HEK293 (cell line): ENCODE data around the gene ZNF865.

Experiments used
- CTCF ChIA-PET: fragments of 350-600 bp; formaldehyde crosslinking; extraction: SDS; loops from one replicate; lab custom pipeline; 2021; ENCODE audit warnings: antibody characterized with exemption; lab: Yijun Ruan, JAX
- POLR2A ChIA-PET: fragments of 300-600 bp; formaldehyde crosslinking; extraction: SDS; loops from one replicate; lab custom pipeline; 2020; ENCODE audit warnings: antibody characterized with exemption, inconsistent platforms; lab: Yijun Ruan, JAX
- H3K27ac ChIP-seq: fragments of 200-500 bp; sonication (Bioruptor generic); 2 replicates; pipeline ENCODE4 v1.5.1; 2014; ENCODE audit warnings: low read depth, low read length, control low read depth, inconsistent platforms; ENCODE audit errors: extremely low read depth
- H3K36me3 ChIP-seq, 2 experiments: fragments of 200-500 bp in 1 of 2; sonication (Bioruptor generic) in 1 of 2; 1 replicate in 1 of 2; 2 replicates in 1 of 2; pipeline ENCODE4 v1.5.1; 2014 to 2017; ENCODE audit warnings: inconsistent platforms in 2 of 2, low read length in 2 of 2; ENCODE audit not compliant: control insufficient read depth in 2 of 2, insufficient read depth in 1 of 2
- H3K4me1 ChIP-seq: fragments of 200-500 bp; sonication (Bioruptor generic); 2 replicates; pipeline ENCODE4 v1.5.1; 2014; ENCODE audit warnings: mild to moderate bottlenecking, low read length, inconsistent platforms; ENCODE audit not compliant: control insufficient read depth, insufficient read depth
- H3K4me3 ChIP-seq: 2 replicates; pipeline ENCODE4 v1.5.1; 2011; ENCODE audit warnings: low read depth, mild to moderate bottlenecking, control low read depth, low read length, moderate library complexity
- H3K9me3 ChIP-seq: fragments of 200-500 bp; sonication (Bioruptor generic); 2 replicates; pipeline ENCODE4 v1.5.1; 2014; ENCODE audit warnings: low read depth, low read length, inconsistent platforms; ENCODE audit not compliant: control insufficient read depth, insufficient read depth
- EGR2 ChIP-seq: fragments of 450-650 bp; formaldehyde crosslinking; IDR thresholded peaks from 2 replicates; pipeline ENCODE4 v1.5.1; 2016; ENCODE audit warnings: low read depth, missing biosample characterization, missing genetic modification characterization
- HOXC10 ChIP-seq: sonication (generic); formaldehyde crosslinking; IDR thresholded peaks from 2 replicates; pipeline ENCODE4 v1.8.1; 2023; ENCODE audit warnings: mild to moderate bottlenecking, missing genetic modification reagents
- PRDM2 ChIP-seq: fragments of 450-650 bp; formaldehyde crosslinking; IDR thresholded peaks from 2 replicates; pipeline ENCODE4 v1.5.1; 2016; ENCODE audit warnings: missing biosample characterization, missing genetic modification characterization, borderline replicate concordance
- RBAK ChIP-seq: fragments of 450-650 bp; formaldehyde crosslinking; IDR thresholded peaks from 2 replicates; pipeline ENCODE4 v1.5.1; 2016; ENCODE audit warnings: missing biosample characterization, missing genetic modification characterization
- ZFP41 ChIP-seq: fragments of 450-650 bp; formaldehyde crosslinking; IDR thresholded peaks from 2 replicates; pipeline ENCODE4 v1.5.1; 2016; ENCODE audit warnings: missing biosample characterization, missing genetic modification characterization, borderline replicate concordance
- ZNF114 ChIP-seq: fragments of 450-650 bp; formaldehyde crosslinking; IDR thresholded peaks from 2 replicates; pipeline ENCODE4 v1.5.0; 2017; ENCODE audit warnings: missing biosample characterization, missing genetic modification characterization
- ZNF24 ChIP-seq: fragments of 450-650 bp; formaldehyde crosslinking; IDR thresholded peaks from 2 replicates; pipeline ENCODE4 v1.5.1; 2016; ENCODE audit warnings: missing biosample characterization, missing genetic modification characterization
- ZNF449 ChIP-seq: fragments of 450-650 bp; formaldehyde crosslinking; IDR thresholded peaks from 2 replicates; pipeline ENCODE4 v1.5.1; 2017; ENCODE audit warnings: missing biosample characterization, mild to moderate bottlenecking, missing genetic modification characterization, moderate library complexity
- ZNF513 ChIP-seq: fragments of 450-650 bp; IDR thresholded peaks from 2 replicates; pipeline ENCODE4 v1.5.1; 2018; ENCODE audit warnings: missing biosample characterization, missing genetic modification characterization
- ZNF518A ChIP-seq: fragments of 450-650 bp; formaldehyde crosslinking; conservative IDR thresholded peaks from 2 replicates; pipeline ENCODE4 v1.5.1; 2016; ENCODE audit warnings: low read depth, missing biosample characterization, missing genetic modification characterization
- ZNF548 ChIP-seq: fragments of 450-650 bp; formaldehyde crosslinking; IDR thresholded peaks from 2 replicates; pipeline ENCODE4 v1.5.1; 2016; ENCODE audit warnings: missing biosample characterization, missing genetic modification characterization
- ZNF670 ChIP-seq: fragments of 450-650 bp; formaldehyde crosslinking; IDR thresholded peaks from 2 replicates; pipeline ENCODE4 v1.5.1; 2016; ENCODE audit warnings: missing biosample characterization, missing genetic modification characterization, low read depth
- ZNF701 ChIP-seq: fragments of 450-650 bp; formaldehyde crosslinking; IDR thresholded peaks from 2 replicates; pipeline ENCODE4 v1.5.1; 2016; ENCODE audit warnings: missing biosample characterization, missing genetic modification characterization
- ZNF768 ChIP-seq: fragments of 450-650 bp; formaldehyde crosslinking; IDR thresholded peaks from 2 replicates; pipeline ENCODE4 v1.5.1; 2018; ENCODE audit warnings: missing biosample characterization, mild to moderate bottlenecking, missing genetic modification characterization
- ZNF785 ChIP-seq: fragments of 450-650 bp; formaldehyde crosslinking; IDR thresholded peaks from 2 replicates; pipeline ENCODE4 v1.5.1; 2016; ENCODE audit warnings: missing biosample characterization, missing genetic modification characterization
- ZNF791 ChIP-seq: fragments of 450-650 bp; formaldehyde crosslinking; IDR thresholded peaks from 2 replicates; pipeline ENCODE4 v1.5.1; 2016; ENCODE audit warnings: missing biosample characterization, missing genetic modification characterization
- ZNF792 ChIP-seq: fragments of 450-650 bp; formaldehyde crosslinking; IDR thresholded peaks from 2 replicates; pipeline ENCODE4 v1.5.1; 2016; ENCODE audit warnings: missing biosample characterization, missing genetic modification characterization
- ZSCAN16 ChIP-seq: fragments of 450-650 bp; formaldehyde crosslinking; IDR thresholded peaks from 2 replicates; pipeline ENCODE4 v1.5.1; 2016; ENCODE audit warnings: missing biosample characterization, missing genetic modification characterization

Gene ZNF865

GRCh38 chr19:55613930-55614710 is 8.7 kb downstream of the ZNF865 start:
- Histone ChIP-seq H3K9me3 (no peaks in the 10 kb centered on the region), H3K4me3 (no peak overlapping the region), H3K27ac (no peak overlapping the region), H3K4me1 (no peaks in the 10 kb centered on the region)
- CTCF ChIA-PET, result no interaction called here
- POLR2A ChIA-PET, result no interaction called here
- TF ChIP-seq ZNF513, result peak; percentile 83
- TF ChIP-seq ZNF701 (tag by site-specific recombination), result no peak
- TF ChIP-seq, all 188 proteins: peak for 1
- peaks cover 10 to 41% of the 10 kb centered on the region in 2 experiments; a peak in 2 of 3 replicates for H3K36me3 ChIP-seq

- CTCF ChIA-PET, result no interaction called here
- H3K9me3 ChIP-seq, result no peaks in the 10 kb centered on the region
- H3K4me1 ChIP-seq, result no peaks in the 10 kb centered on the region
- H3K36me3 ChIP-seq, result peaks cover 9 to 33% of the 10 kb centered on the region in 2 experiments; a peak in 2 of 3 replicates
- POLR2A ChIA-PET, result no interaction called here
- H3K4me3 ChIP-seq, result no peak overlapping the region
- H3K27ac ChIP-seq, result no peak overlapping the region
- TF ChIP-seq HOXC10 (CRISPR knock-in tag) (no peak), ZNF24 (tag by site-specific recombination) (no peak), ZNF114 (no peak), PRDM2 (tag by site-specific recombination) (no peak), ZNF670 (tag by site-specific recombination) (no peak), ZNF792 (no peak), RBAK (tag by site-specific recombination) (no peak), ZNF785 (tag by site-specific recombination) (no peak), ZNF791 (tag by site-specific recombination) (no peak), ZNF548 (tag by site-specific recombination) (no peak), EGR2 (tag by site-specific recombination) (no peak), ZNF518A (tag by site-specific recombination) (no peak), ZFP41 (tag by site-specific recombination) (no peak), ZNF768 (tag by site-specific recombination) (no peak), ZSCAN16 (tag by site-specific recombination) (no peak), ZNF449 (no peak)
Measured at GRCh38 chr19:55614711-55615542, 9.5 kb downstream of the ZNF865 start.
